Activated T-cell treated with anti-CD3 and anti-CD28 coated beads, Interleukin-2, amount 50 U/mL, for 48 hours (primary cell): ENCODE data around the gene THAP10.
A peak's percentile ranks its signal among the peaks of the same experiment; 100 is the strongest.
"Not testable (repeated sequence)": the region's sequence is repeated elsewhere in the genome, so short reads cannot be mapped to it uniquely, and the experiment has no call there.

Source experiments
- DNase-seq, 2 experiments: peaks; one replicate each; pipeline ENCODE4 v3.0.0-alpha.2; 2020

The THAP10 gene

GRCh38 chr15:70892002-70892911, at the start of gene THAP10, which contains the start of gene LRRC49:
Gene THAP10, minus strand, starts transcription at chr15:70892433. Its CDS starts 161 bp downstream, at chr15:70892272.
Gene LRRC49, plus strand, starts transcription at chr15:70892826. Its CDS starts 69 bp downstream, at chr15:70892895.
- peak; percentile 62 to 71 for DNase-seq

DNA sequence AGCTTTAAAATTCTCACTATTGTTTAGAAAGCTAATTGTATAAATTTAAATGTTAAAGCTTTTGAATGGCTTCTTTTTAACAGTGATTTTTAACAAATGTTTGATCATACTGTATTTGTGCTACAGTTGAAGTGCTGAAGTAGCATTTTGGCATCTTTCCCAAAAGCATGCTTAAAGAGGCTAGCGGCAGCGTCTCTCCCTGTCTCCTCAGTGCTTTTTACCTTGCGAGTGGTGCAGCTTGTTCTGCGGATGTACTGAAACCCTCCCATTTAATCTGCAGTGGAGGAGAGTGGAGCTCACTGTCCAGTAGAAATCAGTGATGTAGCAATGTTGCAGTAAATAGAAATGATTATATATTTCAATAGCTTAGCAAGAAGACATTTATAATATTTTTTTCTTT, 44.1 kb upstream of the THAP10 start:
- DNase-seq = no peak

DNA sequence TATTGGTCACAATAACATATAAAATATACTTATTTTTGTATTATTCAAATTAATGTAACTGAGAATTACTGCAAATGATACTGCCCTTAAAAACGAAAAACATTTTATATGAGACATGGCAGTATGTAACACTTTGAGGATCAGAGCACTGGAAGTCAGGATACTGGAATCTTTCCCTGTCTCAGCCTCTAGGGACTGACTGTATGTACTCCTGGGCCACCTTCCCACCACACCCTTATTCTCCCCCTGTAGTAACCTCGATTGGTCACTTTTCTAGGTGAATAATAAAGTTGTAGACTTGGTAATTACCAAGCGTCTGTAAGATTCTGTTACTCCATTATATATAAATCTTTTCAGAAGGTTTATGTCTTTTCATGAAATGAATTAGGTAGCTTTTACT, 43.4 kb upstream of the THAP10 start:
- no peak for DNase-seq

DNA sequence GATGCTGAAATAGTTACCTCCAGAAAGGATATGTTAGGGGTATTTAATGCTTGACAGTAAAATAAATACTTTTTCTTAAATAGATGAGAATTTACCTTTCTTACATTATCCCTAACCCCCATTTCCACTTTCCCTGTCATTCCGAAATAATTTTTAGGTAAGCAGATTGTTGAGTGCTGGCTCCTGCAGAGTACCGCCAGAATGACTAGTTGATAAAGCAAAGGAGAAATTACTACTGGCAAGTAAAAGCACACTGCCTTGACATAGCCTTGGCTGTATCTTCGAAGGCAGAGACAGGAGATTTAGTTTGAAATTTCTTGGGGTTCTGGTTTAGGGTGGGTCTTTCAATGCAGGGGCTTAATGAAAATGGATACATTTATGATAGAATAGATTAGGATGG, 41.2 kb upstream of the THAP10 start:
- DNase-seq = no peak

DNA sequence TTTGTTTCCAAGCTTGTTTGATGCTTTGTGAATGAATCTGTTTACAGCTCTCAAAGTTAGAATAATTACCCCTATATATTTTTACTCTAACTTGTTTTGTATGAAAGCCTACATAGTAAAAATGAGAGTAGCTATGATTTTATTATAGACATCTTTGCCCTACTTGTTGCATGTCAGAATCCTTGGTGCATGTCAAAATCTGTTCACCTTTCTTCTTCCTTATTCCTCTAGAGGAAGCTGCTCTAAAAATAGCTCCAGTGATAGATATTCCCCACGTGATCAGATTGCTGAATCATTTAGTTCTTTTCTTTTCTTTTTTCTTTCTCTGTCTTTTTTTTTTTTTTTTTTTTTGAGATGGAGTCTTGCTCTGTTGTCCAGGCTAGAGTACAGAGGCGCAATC, 40.2 kb upstream of the THAP10 start:
- no peak for DNase-seq

DNA sequence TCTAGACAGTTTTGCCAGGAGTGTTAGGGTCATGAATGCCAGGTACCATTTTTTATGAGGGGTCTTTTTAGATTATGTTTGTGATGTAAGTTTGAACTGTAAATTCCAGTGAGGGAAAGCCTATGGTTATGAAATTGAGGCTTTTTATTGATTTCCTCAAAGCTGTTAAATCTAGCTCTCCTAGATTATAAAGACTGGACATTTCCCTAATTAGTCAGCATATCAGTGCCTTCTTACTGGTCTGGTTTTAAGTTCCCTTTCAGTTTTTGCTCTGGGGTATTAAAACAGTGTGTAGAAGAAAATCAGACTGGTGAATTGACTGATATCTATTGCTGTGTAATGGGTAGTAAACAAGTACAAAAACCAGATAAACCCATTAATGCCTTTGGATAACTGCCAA, 39.6 kb upstream of the THAP10 start:
- no peak for DNase-seq

DNA sequence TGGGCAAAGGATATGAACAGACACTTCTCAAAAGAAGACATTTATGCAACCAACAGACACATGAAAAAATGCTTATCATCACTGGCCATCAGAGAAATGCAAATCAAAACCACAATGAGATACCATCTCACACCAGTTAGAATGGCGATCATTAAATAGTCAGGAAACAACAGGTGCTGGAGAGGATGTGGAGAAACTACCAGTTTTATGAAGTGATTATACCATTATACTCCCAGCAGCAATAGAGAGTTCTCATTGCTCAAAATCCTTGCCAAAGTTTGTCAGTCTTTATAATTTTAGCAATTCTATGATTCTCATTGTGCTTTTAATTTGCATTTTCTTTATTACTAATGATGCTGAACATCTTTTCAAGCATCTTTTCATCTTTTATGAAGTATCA, 34.7 kb upstream of the THAP10 start:
- DNase-seq = not testable (repeated sequence)

DNA sequence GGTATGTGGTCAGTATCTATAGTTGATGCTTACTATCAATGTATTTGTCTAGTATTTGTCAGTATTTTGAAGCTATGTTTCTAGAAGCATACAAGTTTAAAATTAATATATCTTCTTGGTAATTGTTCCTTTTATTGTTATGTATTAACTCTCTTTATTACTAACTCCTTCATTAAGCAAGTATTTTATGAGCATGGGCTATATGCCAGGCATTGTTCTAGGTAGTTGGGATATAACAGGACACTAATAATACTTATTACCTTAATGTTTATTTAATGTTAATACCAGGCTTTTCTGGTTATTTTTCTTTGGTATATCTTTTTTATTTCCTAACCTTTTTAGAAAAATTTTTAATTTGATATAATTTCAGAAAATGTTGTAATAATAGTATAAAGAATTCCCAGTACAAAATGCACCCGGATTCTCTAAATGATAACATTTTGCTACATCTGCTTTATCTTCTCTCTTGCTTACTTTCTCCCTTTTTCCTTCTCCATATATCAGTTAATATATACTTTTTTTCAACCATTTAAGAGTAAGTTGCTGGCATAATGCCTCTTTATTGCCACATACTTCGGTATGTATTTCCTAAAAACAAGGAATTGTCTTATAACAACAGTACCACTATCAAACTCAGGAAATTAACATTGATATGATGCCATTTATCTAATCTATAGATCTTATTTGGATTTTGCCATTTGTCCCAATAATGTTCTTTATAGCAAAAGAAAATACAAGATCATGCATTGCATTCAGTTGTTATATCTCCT, 31.3 kb upstream of the THAP10 start:
- no peak for DNase-seq

GRCh38 chr15:70922119-70922518, 29.9 kb upstream of the THAP10 start:
- DNase-seq = no peak

DNA sequence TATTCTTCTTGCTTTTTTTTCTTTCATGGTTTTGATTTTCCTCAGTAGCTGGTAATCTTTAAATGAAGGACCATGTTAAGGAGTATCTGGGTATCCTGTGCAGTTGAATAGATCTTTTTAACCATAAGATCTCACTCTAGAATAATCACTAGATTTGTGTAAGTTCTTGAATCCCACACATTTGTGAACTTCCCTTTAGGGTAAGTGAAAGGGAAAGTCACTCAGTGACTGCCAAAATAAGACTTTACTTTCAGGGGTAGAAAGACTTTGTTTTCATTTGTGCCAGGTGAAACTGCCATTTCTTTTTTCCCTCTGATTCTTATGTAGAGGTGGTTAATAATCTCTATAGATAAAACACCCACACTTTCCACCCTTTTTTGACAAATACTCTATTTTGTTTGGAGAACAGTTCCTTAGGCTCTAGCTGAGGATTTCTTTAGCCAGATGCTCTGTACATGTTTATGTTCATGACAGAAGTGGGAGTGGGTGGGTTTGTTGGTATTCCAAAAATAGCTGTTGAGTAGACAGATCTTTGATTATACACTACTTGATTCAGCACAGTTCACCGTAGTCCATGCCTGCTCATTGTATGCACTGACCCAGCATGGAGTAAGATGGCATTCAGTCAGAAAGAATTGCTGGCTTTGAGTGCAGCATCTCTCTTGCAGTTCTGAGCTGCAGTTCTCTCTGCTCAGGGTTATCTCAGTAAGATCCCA, 28.9 kb upstream of the THAP10 start:
- no peak for DNase-seq

DNA sequence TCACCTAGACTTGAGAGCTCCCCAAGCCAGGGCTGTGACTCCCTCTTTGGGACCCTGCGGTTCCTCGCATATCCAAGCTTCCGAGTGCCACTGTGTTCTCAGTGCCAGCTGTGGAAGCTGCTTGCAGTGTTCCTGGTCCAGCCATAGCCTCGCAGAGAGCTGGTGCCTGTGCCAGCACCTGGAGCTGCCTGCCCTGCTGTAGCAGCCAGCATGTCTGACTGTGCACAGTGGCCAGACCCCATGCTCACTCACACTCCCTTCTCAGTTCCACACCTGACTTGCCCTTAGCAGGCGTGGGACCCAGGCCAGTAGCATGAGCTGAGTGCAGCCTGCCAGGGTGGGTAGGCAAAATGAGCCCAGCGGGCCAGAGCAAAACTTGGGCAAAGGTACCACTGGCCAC, 25.7 kb upstream of the THAP10 start:
- DNase-seq = no peak

- no peak for DNase-seq
Measured at GRCh38 chr15:70916531-70916930, 24.3 kb upstream of the THAP10 start.

- no peak for DNase-seq
Measured at GRCh38 chr15:70912187-70912586, 20.0 kb upstream of the THAP10 start.

- DNase-seq = no peak
Measured at GRCh38 chr15:70910958-70911357, 18.7 kb upstream of the THAP10 start.

- no peak for DNase-seq
Measured at GRCh38 chr15:70907784-70908471, 15.7 kb upstream of the THAP10 start.

DNA sequence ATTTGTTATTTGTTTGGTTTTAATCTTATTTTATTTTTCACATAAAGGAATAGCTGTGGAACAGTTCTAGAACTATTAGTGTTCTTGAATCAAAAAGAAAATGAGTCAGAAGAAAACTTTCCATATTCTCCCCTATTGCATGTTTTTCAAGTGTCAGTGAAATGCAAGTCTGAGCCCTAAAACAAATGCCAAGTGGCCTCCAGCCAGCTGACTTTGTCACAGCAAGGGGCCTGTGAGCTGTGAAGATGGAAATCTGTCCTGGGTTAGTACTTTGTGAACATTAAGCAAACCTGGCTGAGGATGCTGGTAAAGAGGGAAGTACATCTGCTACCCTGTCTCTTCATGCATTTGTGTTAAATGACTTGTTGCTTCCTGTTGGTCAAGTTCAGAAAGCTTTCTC, 14.6 kb upstream of the THAP10 start:
- no peak for DNase-seq

DNA sequence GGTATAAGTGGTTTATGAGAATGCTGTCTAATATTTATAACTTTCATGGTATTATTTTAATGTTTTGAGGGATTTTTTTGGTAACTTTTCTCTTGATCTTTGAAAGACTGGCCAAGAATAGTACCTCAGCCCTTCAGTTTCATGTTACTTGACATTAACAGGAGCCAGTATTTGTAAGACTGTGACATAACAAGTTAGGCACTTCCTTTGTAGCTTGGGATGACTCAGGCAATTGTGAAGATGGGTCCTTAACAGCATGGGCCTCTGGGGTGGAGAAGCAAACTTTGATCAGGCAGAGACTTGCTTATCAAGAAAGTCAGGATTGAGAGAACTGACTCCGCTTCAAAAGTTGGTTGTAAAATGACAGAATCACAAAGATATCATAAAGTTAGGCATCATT, 9.9 kb upstream of the THAP10 start:
- DNase-seq = no peak

DNA sequence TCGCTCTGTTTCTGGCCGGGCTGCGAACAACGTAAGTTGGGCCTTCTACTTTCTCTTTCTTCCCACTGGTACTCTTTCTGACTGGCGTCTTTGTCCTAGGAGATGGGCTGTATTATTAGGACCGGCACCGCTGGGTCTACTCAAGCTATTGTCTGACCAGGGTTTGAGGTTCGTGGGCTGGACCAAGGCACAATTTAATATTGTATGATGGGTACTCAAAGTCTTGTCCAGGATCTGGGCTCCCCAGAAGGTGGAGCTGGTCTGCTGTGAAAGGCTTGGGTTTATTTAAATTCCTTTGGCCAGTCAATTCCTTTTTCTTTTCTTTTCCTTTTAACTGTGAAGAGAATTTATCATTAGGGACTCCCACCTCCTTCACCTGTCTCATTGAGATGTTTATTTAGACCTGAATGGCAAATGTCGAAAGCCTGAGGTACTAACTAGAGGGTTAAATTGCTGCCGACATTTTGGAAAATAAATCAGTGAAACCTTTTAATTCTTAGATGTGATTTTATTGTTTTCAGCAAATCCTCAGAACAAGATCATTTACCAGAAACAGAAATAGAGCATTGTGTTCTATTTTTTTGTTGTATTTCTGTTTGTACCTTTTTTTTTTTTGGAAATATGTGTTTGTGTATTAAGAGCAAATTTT, 803 bp upstream of the THAP10 start:
- no peak for DNase-seq

- DNase-seq = no peak
Measured at GRCh38 chr15:70882361-70882760, 9.9 kb downstream of the THAP10 start.

DNA sequence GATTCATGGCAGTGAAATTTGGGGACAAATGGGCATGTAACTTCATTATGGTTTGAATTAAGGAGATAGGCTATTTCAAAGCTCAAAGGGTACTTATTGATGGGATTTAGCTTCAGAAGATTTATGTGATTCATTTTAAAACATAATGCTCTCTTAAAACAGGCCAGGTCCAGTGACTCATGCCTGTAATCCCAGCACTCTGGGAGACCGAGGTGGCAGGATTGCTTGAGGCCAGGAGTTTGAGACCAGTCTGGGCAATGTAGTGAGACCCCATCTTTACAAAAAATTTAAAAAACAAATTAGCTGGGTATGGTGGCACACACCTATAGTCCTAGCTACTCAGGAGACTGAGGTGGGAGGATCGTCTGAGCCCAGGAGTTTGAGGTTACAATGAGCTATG, 11.5 kb downstream of the THAP10 start:
- no peak for DNase-seq

GRCh38 chr15:70879401-70879800, 12.8 kb downstream of the THAP10 start:
- no peak for DNase-seq

- no peak for DNase-seq
Measured at GRCh38 chr15:70876683-70877082, 15.6 kb downstream of the THAP10 start.
